Right lung (tissue), 5 donors: ENCODE results near the gene IRF2BP1. TPM values are rescaled to one million over a fixed set of nuclear protein-coding genes. Genes with fewer than 3 reads are reported as not detected.

Experiments
- DNase-seq, 2 donors: peaks; one replicate each; pipeline ENCODE4 v3.0.0-alpha.2; 2013
- polyA plus RNA-seq, 5 donors: library from polyadenylated mRNA; unstranded; fragments of 120-200 nt; gene quantifications; one replicate each; pipeline versions ENCODE4 v1.2.1 to v1.2.3, GENCODE V29; 2013; ENCODE audit warnings: inconsistent platforms in 1 of 5, low replicate concordance in 1 of 5; ENCODE audit not compliant: insufficient read length in 5 of 5, insufficient read depth in 1 of 5

IRF2BP1 gene
- polyA plus RNA-seq, 5 donors = 12.1 to 33.4 (median 15.8) TPM

DNA sequence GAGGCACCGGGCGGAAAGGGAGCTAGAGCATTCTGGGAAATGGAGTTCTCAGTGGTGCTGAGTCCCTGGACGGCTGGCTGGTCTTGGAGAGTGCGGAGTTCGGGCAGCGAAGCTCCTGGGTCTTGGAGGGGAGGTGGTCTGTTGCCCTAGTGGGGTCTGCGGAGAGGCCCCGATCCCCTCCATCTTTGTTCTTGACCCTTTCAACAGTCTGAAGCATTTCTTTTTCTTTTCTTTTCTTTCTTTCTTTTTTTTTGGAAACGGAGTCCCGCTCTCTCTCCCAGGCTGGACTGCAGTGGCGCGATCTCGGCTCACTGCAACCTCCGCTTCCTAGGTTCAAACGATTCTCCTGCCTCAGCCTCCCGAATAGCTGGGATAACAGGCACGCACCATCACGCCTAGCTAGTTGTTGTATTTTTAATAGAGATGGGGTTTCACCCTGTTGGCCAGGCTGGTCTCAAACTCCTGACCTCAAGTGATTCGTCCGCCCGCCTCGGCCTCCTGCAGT is 22.6 kb downstream of the IRF2BP1 start:
- DNase-seq = no peak

DNA sequence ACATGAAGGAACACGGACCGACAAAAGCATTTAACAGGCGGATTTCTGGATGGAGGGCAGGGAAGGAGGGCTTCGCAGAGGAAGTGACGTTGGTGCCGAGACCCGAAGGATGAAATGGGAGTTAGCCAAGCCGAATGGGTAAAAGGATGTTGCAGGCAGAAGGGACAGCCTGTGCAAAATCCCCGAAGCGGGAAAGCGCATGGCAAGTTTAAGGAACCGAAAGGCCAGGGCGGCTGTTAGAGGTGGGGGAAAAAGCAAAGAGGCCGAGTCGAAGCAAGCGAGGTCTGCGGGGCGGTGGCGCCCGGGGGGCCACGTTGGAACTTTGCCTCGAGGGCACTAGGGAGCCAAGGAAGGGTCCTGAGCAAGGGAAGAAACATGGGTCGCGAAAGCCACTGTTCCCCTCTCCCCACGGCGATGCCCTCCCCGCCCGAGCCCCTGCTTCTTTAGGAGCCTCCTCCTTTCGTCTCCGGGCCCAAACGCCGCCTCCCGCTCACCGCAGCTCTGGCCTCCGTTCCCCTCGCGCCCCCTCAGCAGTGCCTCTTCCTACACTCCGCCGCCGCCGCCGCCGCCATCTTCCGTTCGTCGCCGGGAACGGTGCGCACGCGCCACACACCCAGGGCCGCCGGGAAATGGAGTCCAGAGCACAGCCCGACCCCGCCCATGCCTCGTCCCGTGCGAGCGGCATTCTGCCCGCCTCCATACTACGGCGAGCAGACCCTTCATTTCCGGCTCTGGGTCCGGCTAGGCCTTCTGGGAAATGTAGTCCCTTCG is 23.2 kb downstream of the IRF2BP1 start, which contains the start of gene SYMPK:
TSS of gene SYMPK (minus strand) at position 584 of the 771 bp plus-strand sequence. CDS start 8,652 bp downstream, outside the sequence.
- peak; percentile 97 to 98 for DNase-seq

DNA sequence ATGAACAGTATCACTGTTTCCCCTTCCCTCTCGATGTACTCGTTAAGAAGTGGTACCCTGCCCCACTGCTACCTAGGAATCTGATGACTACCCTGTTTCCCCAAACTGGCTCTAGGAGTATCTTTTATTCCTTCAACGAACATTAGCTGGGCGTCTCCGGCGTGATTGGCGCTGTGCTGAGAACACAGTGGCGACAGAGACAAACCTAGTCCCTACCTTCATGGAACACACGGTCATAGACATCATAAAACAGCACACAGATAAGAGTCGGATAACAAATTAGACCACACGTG is 23.7 kb downstream of the IRF2BP1 start:
- DNase-seq = no peak

DNA sequence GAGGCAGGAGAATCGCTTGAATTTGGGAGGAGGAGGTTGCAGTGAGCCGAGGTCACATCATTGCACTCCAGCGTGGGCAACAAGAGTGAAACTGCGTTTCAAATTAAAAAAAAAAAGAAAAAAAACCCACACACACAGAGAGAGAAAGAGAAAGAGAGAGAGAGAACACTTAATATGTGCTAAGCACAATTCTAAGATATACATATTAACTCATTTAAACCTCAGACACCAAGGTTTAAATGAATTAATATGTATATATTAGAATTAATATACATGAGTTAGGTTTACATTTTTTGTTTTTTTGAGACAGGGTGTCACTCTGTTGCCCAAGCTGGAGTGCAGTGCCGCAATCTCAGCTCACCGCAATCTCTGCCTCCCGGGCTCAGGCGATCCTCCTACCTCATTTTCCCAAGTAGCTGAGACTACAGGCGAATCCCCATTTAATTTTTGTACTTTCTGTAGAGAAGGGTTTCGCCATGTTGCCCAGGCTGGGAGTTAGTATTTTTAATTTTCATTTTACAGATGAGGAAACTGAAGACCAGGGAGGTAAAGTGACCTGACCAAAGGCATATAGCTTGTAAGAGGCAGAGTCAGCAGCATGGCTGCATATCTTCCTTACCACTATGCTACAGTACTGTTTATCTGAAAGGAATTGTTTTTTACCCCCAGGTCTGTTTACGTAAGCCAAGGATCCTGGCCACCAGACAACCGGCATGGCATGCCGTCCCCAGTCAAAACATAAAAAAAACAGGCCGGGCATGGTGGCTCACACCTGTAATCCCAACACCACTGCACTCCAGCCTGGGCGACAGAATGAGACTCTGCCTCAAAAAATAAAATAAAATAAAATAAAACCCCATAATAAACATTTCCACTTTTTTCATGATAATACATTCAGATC is 25.3 kb downstream of the IRF2BP1 start:
- DNase-seq = no peak

DNA sequence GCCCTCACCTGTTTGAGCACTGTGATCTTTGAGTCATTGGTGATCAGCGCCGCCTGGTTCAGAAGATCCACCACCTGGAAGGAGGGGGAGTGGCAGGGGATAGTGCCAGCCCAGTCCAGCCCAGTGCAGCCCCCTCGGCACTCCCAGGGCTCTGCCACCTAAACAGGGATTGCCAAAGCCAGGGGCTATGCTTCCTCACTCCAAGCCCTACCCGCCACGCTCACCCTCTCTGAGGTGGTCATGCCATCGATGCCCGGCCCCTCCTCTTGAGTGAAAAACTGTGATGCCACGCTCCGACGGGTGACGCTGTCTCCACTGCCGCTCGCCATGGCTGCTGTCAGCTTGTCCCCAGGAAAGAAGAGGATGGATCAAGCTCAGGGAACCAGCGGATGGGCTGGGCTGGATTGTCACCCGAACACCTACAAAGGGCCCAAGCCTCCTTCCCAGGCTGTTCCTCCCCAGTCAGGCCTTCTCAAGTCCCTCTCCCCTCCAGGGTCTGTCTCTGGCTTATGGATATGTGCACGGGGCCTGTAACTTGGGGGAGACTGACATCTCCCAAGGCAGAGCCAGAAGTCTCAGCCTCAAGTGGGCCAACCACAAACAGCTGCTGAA is 31.7 kb downstream of the IRF2BP1 start:
- no peak for DNase-seq

DNA sequence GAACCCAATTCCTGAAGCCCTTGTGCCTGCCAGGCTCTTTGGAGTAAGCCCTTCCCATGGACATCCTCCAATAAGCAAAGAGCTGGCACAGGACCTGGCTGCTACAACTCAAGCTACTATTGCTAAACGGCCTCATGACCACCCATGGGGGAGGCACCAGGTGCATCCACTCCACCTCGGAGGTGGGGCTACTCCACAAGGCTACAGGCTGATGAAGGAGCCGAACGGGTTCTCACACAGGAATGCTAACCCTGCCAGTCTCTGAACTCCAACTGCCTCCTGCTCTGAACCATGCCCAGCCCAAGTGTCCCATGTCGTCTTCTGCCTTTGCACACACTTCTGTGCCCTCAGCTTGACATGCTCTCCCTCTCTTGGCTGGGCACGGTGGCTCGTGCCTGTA is 33.0 kb downstream of the IRF2BP1 start:
- peak; percentile 34 to 57 for DNase-seq

DNA sequence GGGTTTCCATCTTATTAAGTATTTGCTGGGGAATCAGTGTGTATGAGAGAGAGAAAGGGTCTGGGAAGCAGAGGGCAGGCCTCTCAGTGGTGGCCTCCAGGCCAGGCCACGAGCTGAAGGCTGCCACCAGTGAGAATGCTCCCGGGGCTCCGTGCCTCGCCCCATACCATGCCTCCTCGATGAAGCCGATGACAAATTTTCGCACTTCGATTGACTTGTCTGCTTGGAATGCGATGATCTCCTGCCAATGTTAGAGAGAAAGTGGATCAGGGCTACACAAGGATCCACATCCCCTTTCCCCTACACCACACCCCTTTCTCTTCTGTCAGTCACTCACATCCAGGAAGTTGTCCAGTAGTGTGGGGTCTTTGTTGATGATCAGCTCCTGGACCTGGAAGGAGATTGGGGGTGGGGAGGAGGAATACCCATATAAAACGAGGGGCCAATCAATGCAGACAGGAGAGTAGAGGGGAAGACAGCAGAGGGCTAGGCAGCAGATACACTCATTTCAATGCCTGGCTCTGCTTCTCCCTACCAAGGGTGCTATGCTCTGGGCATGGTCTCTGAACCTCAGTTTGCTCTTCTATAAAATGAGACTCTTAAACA is 33.7 kb downstream of the IRF2BP1 start:
- DNase-seq = no peak

DNA sequence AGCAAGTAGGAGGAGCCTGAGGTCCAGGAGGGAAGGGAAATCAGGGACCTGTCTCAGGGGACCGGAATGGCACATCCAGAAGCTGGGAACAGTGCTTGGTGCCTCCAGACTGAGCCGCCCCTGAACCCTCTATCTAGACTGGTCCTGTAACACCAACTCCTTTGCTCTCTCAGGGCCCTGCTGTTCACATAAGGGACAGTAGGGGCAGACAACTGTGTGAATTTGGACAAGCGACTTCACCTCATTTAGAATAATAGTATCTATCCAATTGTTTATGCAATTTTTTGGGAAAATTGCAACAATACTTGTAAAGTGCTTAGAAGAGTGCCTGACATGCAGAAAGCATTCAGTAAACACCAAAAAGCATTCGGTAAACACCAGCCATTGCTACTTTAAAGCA is 37.0 kb downstream of the IRF2BP1 start:
- no peak for DNase-seq

DNA sequence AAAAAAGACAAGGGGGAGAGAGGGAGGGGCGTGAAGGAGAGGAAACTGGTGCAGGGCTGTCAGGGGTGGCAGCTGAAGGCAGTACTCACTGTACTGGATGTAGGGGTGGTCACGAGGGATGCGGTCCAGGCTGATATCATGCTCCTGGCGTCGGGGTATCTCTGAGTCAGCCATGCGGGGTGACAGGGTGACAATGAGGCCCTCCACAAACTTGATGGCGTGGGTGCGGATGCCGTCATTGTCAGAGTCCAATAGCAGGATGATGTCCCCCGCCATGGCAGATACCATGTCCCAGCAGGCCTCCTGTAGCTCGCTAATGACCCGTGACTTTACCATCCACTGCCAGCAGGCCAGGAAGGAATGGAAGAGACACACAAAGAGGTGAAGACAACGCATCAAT is 38.3 kb downstream of the IRF2BP1 start:
- DNase-seq = no peak

DNA sequence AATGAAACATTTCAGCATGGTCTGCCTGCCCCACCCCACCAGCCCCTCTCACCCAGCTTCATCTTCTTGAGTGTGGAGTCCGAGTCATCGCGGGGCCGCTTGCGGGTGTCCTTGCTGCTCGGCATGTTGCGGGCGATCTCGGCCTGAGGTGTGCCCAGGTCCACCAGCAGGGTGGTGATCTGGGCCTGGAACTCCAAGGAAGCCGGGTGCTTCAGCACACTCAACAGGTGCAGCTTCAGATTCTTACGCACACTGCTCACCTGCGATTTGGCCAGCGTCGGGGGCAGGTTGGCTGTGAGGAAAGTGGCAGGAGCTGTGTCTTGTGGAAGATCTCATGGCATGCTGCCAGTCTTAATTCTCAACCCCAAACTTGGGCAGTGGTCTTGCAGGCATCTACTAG is 43.7 kb downstream of the IRF2BP1 start:
- no peak for DNase-seq

DNA sequence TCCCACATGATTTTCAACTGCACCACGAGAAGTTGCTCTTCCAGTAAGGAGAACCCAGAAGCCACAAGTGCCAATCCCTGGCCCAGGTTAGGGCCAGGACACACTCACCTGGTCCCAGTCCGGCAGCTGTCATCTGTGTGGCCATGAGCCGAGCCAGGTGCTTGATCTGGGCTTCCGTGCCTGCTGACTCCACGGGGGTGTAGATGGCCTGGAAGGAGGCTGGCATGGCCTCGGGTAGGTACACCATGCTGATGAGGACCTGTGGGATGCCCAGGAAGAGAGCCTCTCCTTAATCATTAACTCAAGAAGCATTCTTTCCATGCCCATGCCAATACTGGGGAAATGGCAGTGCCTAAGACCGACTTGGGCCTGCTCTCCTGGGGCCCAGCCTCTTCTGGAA is 51.0 kb downstream of the IRF2BP1 start:
- no peak for DNase-seq

Other genes with a start within 250 kb of the IRF2BP1 start
- 10 to 100 TPM; 24.3 to 31.4 (median 29.8) TPM for gene EML2, start 246.7 kb downstream of the IRF2BP1 start, polyA plus RNA-seq
- 1 to 10 TPM; 2.8 to 8.7 (median 5.2) TPM for gene GIPR, start 217.9 kb downstream of the IRF2BP1 start, polyA plus RNA-seq
- gene SNRPD2, start 194.2 kb downstream of the IRF2BP1 start, polyA plus RNA-seq = 100 to 1,000 TPM; 328 to 445 (median 361) TPM
- 10 to 100 TPM in 4 of 5 donors, 1 to 10 TPM in 1; 7.2 to 14.6 (median 11.4) TPM for gene QPCTL, start 193.5 kb downstream of the IRF2BP1 start, polyA plus RNA-seq
- 10 to 100 TPM; 10.2 to 22.1 (median 17.6) TPM for gene FBXO46, start 155.2 kb downstream of the IRF2BP1 start, polyA plus RNA-seq
- gene MEIOSIN, start 152.7 kb downstream of the IRF2BP1 start, polyA plus RNA-seq = not detected
- 10 to 100 TPM; 10.7 to 39.5 (median 20.0) TPM for gene SIX5, start 116.9 kb downstream of the IRF2BP1 start, polyA plus RNA-seq
- 10 to 100 TPM; 43.9 to 89.6 (median 52.9) TPM for gene DMPK, start 103.7 kb downstream of the IRF2BP1 start, polyA plus RNA-seq
- gene DMWD, start 93.3 kb downstream of the IRF2BP1 start, polyA plus RNA-seq = 10 to 100 TPM; 23.6 to 45.4 (median 34.3) TPM
- under 1 TPM in 1 of 5 donors, not detected in 4; 0.08 TPM for gene RSPH6A, start 70.8 kb downstream of the IRF2BP1 start, polyA plus RNA-seq
- gene SYMPK, start 23.0 kb downstream of the IRF2BP1 start, polyA plus RNA-seq = 10 to 100 TPM; 50.6 to 73.7 (median 64.0) TPM
- gene FOXA3, start 21.8 kb downstream of the IRF2BP1 start, polyA plus RNA-seq = 1 to 10 TPM; 1.2 to 3.3 (median 1.6) TPM
- gene MYPOP, start 16.5 kb upstream of the IRF2BP1 start, polyA plus RNA-seq = 1 to 10 TPM; 3.6 to 7.5 (median 5.0) TPM
- gene NANOS2, start 28.6 kb upstream of the IRF2BP1 start, polyA plus RNA-seq = not detected
- 10 to 100 TPM in 1 of 5 donors, 1 to 10 TPM in 4; 7.4 to 11.1 (median 9.6) TPM for gene NOVA2, start 87.7 kb upstream of the IRF2BP1 start, polyA plus RNA-seq
- gene CCDC61, start 109.3 kb upstream of the IRF2BP1 start, polyA plus RNA-seq = 10 to 100 TPM; 11.6 to 15.4 (median 13.4) TPM
- gene PGLYRP1, start 136.9 kb upstream of the IRF2BP1 start, polyA plus RNA-seq = 1 to 10 TPM in 1 of 5 donors, under 1 TPM in 3, not detected in 1; 0.48 to 1.1 (median 0.84) TPM
- 1 to 10 TPM in 1 of 5 donors, under 1 TPM in 4; 0.40 to 1.0 (median 0.58) TPM for gene IGFL4, start 154.9 kb upstream of the IRF2BP1 start, polyA plus RNA-seq
- gene IGFL3, start 238.5 kb upstream of the IRF2BP1 start, polyA plus RNA-seq = not detected